A549 (cell line): ENCODE measurements around the gene FAM3C. TPM values are rescaled to one million over a fixed set of nuclear protein-coding genes. Genes with fewer than 3 reads are reported as not detected.

Experiments used
- ATAC-seq, 2 experiments: fragments of 200-7000 bp in 1 of 2; fragments of >200 bp in 1 of 2; cut with Nextera tagmentation in 1 of 2; cut with Tn5 transposase in 1 of 2; 3 replicates each; pipeline versions ENCODE4 v1.8.0 to v1.9.1; 2018 to 2020; ENCODE audit warnings: mild to moderate bottlenecking in 1 of 2, moderate library complexity in 1 of 2
- CTCF ChIA-PET: fragments of 300-600 bp; sonication (Branson Sonifier 250); formaldehyde crosslinking; extraction: SDS; loops from one replicate; lab custom pipeline; 2021; ENCODE audit warnings: antibody characterized with exemption, inconsistent platforms; lab: Yijun Ruan, JAX
- POLR2A ChIA-PET: fragments of 350-600 bp; formaldehyde crosslinking; extraction: SDS; loops from one replicate; lab custom pipeline; 2021; ENCODE audit warnings: antibody characterized with exemption, inconsistent platforms; lab: Yijun Ruan, JAX
- DNase-seq, 2 experiments: peaks; one replicate each; pipeline versions ENCODE4 v3.0.0 to v3.0.0-alpha.2; 2011 to 2016; ENCODE audit warnings: low read depth in 1 of 2, low spot score in 1 of 2
- FAIRE-seq: peaks from 2 replicates; lab custom pipeline; 2011; peaks lifted over from hg19 to GRCh38; lab: Jason Lieb, UNC
- H3K27ac ChIP-seq, 2 experiments: fragments of >200 bp; sonication (Bioruptor Twin); formaldehyde crosslinking; 3 replicates each; pipeline ENCODE4 v1.5.1; 2016 to 2017
- H3K4me1 ChIP-seq: fragments of >200 bp; sonication (Bioruptor Twin); formaldehyde crosslinking; 3 replicates; pipeline ENCODE4 v1.6.1; 2016
- H3K4me2 ChIP-seq: fragments of >200 bp; sonication (Bioruptor Twin); formaldehyde crosslinking; 3 replicates; pipeline ENCODE4 v1.6.1; 2016
- H3K4me3 ChIP-seq: fragments of >200 bp; sonication (Bioruptor Twin); formaldehyde crosslinking; 3 replicates; pipeline ENCODE4 v1.5.1; 2016
- H3K9me3 ChIP-seq: fragments of >200 bp; sonication (Bioruptor Twin); formaldehyde crosslinking; 3 replicates; pipeline ENCODE4 v1.6.1; 2016
- BHLHE40 ChIP-seq: IDR thresholded peaks from 2 replicates; pipeline ENCODE4 v1.6.1; 2012; ENCODE audit warnings: low read depth, low read length, inconsistent platforms
- CEBPB ChIP-seq, 2 experiments: fragments of >200 bp in 1 of 2; sonication (Bioruptor Twin) in 1 of 2; formaldehyde crosslinking in 1 of 2; IDR thresholded peaks; 2 replicates each; pipeline ENCODE4 v1.6.1; 2012 to 2016
- CHD4 ChIP-seq: fragments of 200-600 bp; sonication (generic); IDR thresholded peaks from 2 replicates; pipeline ENCODE4 v1.6.1; 2016; ENCODE audit warnings: antibody characterized with exemption, mild to moderate bottlenecking, borderline replicate concordance
- E2F6 ChIP-seq: IDR thresholded peaks from 2 replicates; pipeline ENCODE4 v1.6.1; 2012; ENCODE audit warnings: low read depth, borderline replicate concordance
- EP300 ChIP-seq, 2 experiments: fragments of >200 bp; sonication (Bioruptor Twin); formaldehyde crosslinking; IDR thresholded peaks; 2 replicates in 1 of 2; 3 replicates in 1 of 2; pipeline ENCODE4 v1.6.1; 2016 to 2017
- HDAC2 ChIP-seq: fragments of 200-600 bp; sonication (generic); IDR thresholded peaks from 2 replicates; pipeline ENCODE4 v1.6.1; 2016
- HES2 ChIP-seq: fragments of >200 bp; sonication (Bioruptor Twin); formaldehyde crosslinking; IDR thresholded peaks from 2 replicates; pipeline ENCODE4 v1.6.1; 2016
- HMGXB4 ChIP-seq: fragments of 250-450 bp; sonication (Bioruptor Pico); IDR thresholded peaks from 2 replicates; pipeline ENCODE4 v1.5.0; 2021; ENCODE audit warnings: mild to moderate bottlenecking, moderate library complexity, borderline replicate concordance
- HOXA7 ChIP-seq: fragments of 250-450 bp; sonication (Bioruptor Pico); IDR thresholded peaks from 2 replicates; pipeline ENCODE4 v1.5.0; 2020; ENCODE audit warnings: mild to moderate bottlenecking, moderate library complexity
- HOXB5 ChIP-seq: fragments of 250-450 bp; sonication (Bioruptor Pico); IDR thresholded peaks from 2 replicates; pipeline ENCODE4 v1.5.0; 2020; ENCODE audit warnings: mild to moderate bottlenecking, moderate library complexity
- JUN ChIP-seq, 2 experiments: fragments of >200 bp; sonication (Bioruptor Twin); formaldehyde crosslinking; IDR thresholded peaks; 2 replicates in 1 of 2; 3 replicates in 1 of 2; pipeline ENCODE4 v1.6.1; 2016 to 2017
- MYC ChIP-seq: IDR thresholded peaks from 2 replicates; pipeline ENCODE4 v1.6.1; 2012; ENCODE audit warnings: mild to moderate bottlenecking, inconsistent platforms, low read length, improper control_type of control experiment, borderline replicate concordance
- NPAS2 ChIP-seq: fragments of 250-450 bp; sonication (Bioruptor Pico); IDR thresholded peaks from 2 replicates; pipeline ENCODE4 v1.8.0; 2022; ENCODE audit warnings: mild to moderate bottlenecking, moderate library complexity, borderline replicate concordance
- POLR2A ChIP-seq: IDR thresholded peaks from 2 replicates; pipeline ENCODE4 v1.6.1; 2012; ENCODE audit warnings: mild to moderate bottlenecking, low read length
- RARB ChIP-seq: fragments of 250-450 bp; sonication (Bioruptor Pico); IDR thresholded peaks from 2 replicates; pipeline ENCODE4 v1.8.0; 2021; ENCODE audit warnings: mild to moderate bottlenecking, moderate library complexity
- RCOR1 ChIP-seq: fragments of 150-350 bp; IDR thresholded peaks from 2 replicates; pipeline ENCODE4 v1.6.1; 2014; ENCODE audit warnings: antibody characterized with exemption, low read length, low read depth
- RNF2 ChIP-seq: fragments of 200-600 bp; sonication (generic); IDR thresholded peaks from 2 replicates; pipeline ENCODE4 v1.6.1; 2016; ENCODE audit warnings: low read depth, mild to moderate bottlenecking, antibody characterized with exemption, moderate library complexity, borderline replicate concordance
- SREBF2 ChIP-seq: fragments of 450-650 bp; IDR thresholded peaks from 2 replicates; pipeline ENCODE4 v1.6.1; 2014; ENCODE audit warnings: mild to moderate bottlenecking, moderate library complexity
- TP53 ChIP-seq: fragments of 250-450 bp; sonication (Bioruptor Pico); IDR thresholded peaks from 2 replicates; pipeline ENCODE4 v1.5.0; 2021; ENCODE audit warnings: mild to moderate bottlenecking, moderate library complexity
- ZFP36 ChIP-seq: fragments of 450-650 bp; IDR thresholded peaks from 2 replicates; pipeline ENCODE4 v1.6.1; 2014; ENCODE audit warnings: borderline replicate concordance; ENCODE audit not compliant: partially characterized antibody
- ZNF302 ChIP-seq: fragments of 250-450 bp; sonication (Bioruptor Pico); IDR thresholded peaks from 2 replicates; pipeline ENCODE4 v1.9.0; 2021; ENCODE audit warnings: inconsistent platforms, mild to moderate bottlenecking, moderate library complexity
- WGBS: methylation state at CpG from one replicate; pipeline ENCODE4 v1.1.6; 2017; ENCODE audit errors: missing lambda C conversion rate; 5-methylcytosine and 5-hydroxymethylcytosine counted together
- polyA plus RNA-seq, 4 experiments: library from polyadenylated mRNA; depleted of rRNA in 3 of 4; stranded (reverse); fragments of >200 nt; fragmentation: RNase III in 1 of 4; extraction: RNeasy Plus Mini Kit Qiagen cat#74134 plus additional on column Dnase treatment in 1 of 4; gene quantifications; 2 replicates in 3 of 4; 3 replicates in 1 of 4; pipeline ENCODE4 v1.2.3, GENCODE V29; 2011 to 2017
- TF ChIP-seq, protein P1 (sequence below): fragments of 450-650 bp; IDR thresholded peaks from 2 replicates; pipeline ENCODE4 v1.6.1; 2014; ENCODE audit warnings: antibody characterized with exemption
- TF ChIP-seq, protein P2 (sequence below): fragments of 150-350 bp; IDR thresholded peaks from 2 replicates; pipeline ENCODE4 v1.6.1; 2014; ENCODE audit warnings: low read depth, mild to moderate bottlenecking, low read length
- TF ChIP-seq, protein P3 (sequence below): fragments of >200 bp; sonication (Bioruptor Twin); formaldehyde crosslinking; IDR thresholded peaks from 3 replicates; pipeline ENCODE4 v1.6.1; 2016

Gene FAM3C
- polyA plus RNA-seq, 2 of the 4 experiments (the other 2 are of a cell fraction): 29.4 to 46.4 TPM

DNA sequence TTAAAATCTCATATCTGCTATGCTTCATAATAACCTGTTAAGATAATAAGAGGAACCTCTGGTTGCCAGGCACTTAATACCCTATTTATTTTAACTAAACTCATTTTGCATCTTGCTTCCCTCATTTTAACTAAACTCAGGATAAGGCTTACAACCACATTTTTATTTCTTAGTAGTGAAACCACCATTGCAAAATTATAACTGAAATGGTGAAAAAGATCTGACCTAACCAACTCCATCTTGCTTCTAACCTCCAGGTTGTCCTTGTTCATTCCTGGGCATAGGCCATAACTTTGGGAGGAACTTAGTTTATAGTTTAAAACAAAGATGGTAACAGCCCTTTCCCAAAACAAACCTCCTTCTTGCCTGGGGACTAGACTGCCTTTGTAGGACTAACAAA, 6.0 kb downstream of the FAM3C start:
- POLR2A ChIA-PET: no interaction called here
- no peak overlapping the region for H3K27ac ChIP-seq
- no peak for FAIRE-seq
- no peak overlapping the region for H3K4me2 ChIP-seq
- ATAC-seq: no peak
- CTCF ChIA-PET: interaction anchor here (1.3 kb wide), 1 partner anchor 7 kb away, joined by 3 read pairs; no protein-coding TSS in a partner anchor
- TF ChIP-seq JUN (IDR thresholded peaks at IDR 0.05) (no peak), CHD4 (no peak), RARB (CRISPR knock-in tag) (no peak), CEBPB (IDR thresholded peaks at IDR 0.05) (no peak), HMGXB4 (CRISPR knock-in tag) (no peak), ZFP36 (no peak)
- TF ChIP-seq, protein P1, sequence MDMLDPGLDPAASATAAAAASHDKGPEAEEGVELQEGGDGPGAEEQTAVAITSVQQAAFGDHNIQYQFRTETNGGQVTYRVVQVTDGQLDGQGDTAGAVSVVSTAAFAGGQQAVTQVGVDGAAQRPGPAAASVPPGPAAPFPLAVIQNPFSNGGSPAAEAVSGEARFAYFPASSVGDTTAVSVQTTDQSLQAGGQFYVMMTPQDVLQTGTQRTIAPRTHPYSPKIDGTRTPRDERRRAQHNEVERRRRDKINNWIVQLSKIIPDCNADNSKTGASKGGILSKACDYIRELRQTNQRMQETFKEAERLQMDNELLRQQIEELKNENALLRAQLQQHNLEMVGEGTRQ: no peak
- TF ChIP-seq, protein P2, sequence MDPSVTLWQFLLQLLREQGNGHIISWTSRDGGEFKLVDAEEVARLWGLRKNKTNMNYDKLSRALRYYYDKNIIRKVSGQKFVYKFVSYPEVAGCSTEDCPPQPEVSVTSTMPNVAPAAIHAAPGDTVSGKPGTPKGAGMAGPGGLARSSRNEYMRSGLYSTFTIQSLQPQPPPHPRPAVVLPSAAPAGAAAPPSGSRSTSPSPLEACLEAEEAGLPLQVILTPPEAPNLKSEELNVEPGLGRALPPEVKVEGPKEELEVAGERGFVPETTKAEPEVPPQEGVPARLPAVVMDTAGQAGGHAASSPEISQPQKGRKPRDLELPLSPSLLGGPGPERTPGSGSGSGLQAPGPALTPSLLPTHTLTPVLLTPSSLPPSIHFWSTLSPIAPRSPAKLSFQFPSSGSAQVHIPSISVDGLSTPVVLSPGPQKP: no peak
- peaks cover 8% of the 10 kb centered on the region for H3K4me1 ChIP-seq
- H3K9me3 ChIP-seq: no peaks in the 10 kb centered on the region
- H3K4me3 ChIP-seq: no peak overlapping the region
- no peak for DNase-seq

GRCh38 chr7:121388950-121389349, 7.2 kb downstream of the FAM3C start:
- 96% methylated on average over 1 of the region's 1 CpG for WGBS
- no peak for ATAC-seq
- Histone ChIP-seq H3K9me3 (no peaks in the 10 kb centered on the region), H3K4me2 (no peak overlapping the region), H3K27ac (no peak overlapping the region), H3K4me3 (no peak overlapping the region), H3K4me1 (no peaks in the 10 kb centered on the region)
- POLR2A ChIA-PET: no interaction called here
- no peak for DNase-seq
- CTCF ChIA-PET: interaction anchor here (1.2 to 1.3 kb wide), 3 partner anchors 9 to 160 kb away, joined by 3 to 4 read pairs (median 4); no protein-coding TSS in a partner anchor
- FAIRE-seq: no peak
- TF ChIP-seq BHLHE40 (no peak), RCOR1 (no peak), RNF2 (no peak), NPAS2 (CRISPR knock-in tag) (no peak), HDAC2 (no peak), HOXB5 (CRISPR knock-in tag) (no peak), E2F6 (no peak), ZNF302 (no peak), HOXA7 (no peak), HES2 (no peak), EP300 (IDR thresholded peaks at IDR 0.05) (no peak), POLR2A (no peak), SREBF2 (no peak), TP53 (CRISPR knock-in tag) (no peak), MYC (no peak)
- TF ChIP-seq, protein P3, sequence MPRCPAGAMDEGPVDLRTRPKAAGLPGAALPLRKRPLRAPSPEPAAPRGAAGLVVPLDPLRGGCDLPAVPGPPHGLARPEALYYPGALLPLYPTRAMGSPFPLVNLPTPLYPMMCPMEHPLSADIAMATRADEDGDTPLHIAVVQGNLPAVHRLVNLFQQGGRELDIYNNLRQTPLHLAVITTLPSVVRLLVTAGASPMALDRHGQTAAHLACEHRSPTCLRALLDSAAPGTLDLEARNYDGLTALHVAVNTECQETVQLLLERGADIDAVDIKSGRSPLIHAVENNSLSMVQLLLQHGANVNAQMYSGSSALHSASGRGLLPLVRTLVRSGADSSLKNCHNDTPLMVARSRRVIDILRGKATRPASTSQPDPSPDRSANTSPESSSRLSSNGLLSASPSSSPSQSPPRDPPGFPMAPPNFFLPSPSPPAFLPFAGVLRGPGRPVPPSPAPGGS: no peak
- TF ChIP-seq, protein P2: no peak
